ENCODE results near the gene STPG4.

DNA sequence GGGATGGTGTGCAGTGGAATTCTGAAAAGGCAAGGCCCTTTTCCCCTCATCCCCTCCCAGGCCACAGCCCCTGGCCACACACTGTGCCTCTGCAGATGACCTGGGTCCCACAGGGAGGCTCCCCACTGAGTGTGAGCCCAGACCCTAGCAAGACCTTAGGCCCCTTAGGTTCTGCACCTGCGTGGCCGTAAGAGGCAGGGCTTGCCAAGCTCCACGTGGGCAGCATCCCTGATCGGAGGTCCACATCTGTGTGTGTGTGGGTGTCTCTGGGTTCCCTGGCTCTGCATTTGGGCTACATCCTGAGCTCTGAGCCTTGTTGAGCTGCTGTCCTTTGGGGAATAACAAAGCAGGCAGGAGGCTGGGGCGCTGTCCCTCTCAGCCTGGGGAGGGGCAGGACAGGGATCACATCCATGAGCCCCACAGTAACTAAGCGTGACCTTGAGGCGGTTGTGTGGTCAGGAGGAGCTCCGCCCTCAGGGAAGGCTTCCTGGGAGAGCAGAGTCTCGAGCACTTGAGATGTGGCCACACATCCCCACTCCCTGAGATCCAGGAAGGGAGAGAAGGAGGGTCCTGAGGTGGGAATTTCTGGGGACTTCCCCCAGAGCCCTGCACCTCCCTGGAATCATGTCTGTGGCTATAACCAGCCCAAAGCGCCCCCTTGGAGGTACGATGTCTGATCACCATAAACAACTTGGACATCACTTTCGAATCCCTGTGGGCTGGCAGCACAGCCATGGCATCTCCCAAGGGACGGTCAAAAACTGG is 84.8 kb downstream of the STPG4 start:
- TF ChIP-seq, protein P1, sequence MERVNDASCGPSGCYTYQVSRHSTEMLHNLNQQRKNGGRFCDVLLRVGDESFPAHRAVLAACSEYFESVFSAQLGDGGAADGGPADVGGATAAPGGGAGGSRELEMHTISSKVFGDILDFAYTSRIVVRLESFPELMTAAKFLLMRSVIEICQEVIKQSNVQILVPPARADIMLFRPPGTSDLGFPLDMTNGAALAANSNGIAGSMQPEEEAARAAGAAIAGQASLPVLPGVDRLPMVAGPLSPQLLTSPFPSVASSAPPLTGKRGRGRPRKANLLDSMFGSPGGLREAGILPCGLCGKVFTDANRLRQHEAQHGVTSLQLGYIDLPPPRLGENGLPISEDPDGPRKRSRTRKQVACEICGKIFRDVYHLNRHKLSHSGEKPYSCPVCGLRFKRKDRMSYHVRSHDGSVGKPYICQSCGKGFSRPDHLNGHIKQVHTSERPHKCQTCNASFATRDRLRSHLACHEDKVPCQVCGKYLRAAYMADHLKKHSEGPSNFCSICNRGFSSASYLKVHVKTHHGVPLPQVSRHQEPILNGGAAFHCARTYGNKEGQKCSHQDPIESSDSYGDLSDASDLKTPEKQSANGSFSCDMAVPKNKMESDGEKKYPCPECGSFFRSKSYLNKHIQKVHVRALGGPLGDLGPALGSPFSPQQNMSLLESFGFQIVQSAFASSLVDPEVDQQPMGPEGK (CRISPR knock-in tag; IDR thresholded peaks at IDR 0.05; ENCODE audit: borderline replicate concordance), result no peak
- no peak for TF ChIP-seq TCF4 (CRISPR knock-in tag; IDR thresholded peaks at IDR 0.05; ENCODE audit: borderline replicate concordance)
- TF ChIP-seq BACH2 (CRISPR knock-in tag; IDR thresholded peaks at IDR 0.05; ENCODE audit: borderline replicate concordance), result no peak
- TF ChIP-seq OSR1 (CRISPR knock-in tag; IDR thresholded peaks at IDR 0.05), result no peak
